Activated T-cell treated with anti-CD3 and anti-CD28 coated beads, Interleukin-2, amount 50 U/mL, for 72 hours (primary cell): ENCODE measurements around the gene MRM2. TPM values are rescaled to one million over a fixed set of nuclear protein-coding genes. Genes with fewer than 3 reads are reported as not detected.

Experiments used
- ATAC-seq, 2 donors: fragments of 150-1000 bp; cut with Tn5 transposase; replicated peaks in 1 of 2; 2 replicates each; pipeline ENCODE4 v1.10.0; 2021; ENCODE audit warnings: moderate library complexity in 2 of 2, mild to moderate bottlenecking in 1 of 2
- DNase-seq, 2 donors: peaks; one replicate each; pipeline ENCODE4 v3.0.0; 2021 to 2022; ENCODE audit warnings: mixed read lengths in 1 of 2
- H3K27ac Mint-ChIP-seq: one replicate; pipeline ENCODE4 v1.8.0; 2022; ENCODE audit warnings: mild to moderate bottlenecking, moderate library complexity, mixed read lengths
- H3K27me3 Mint-ChIP-seq: one replicate; pipeline ENCODE4 v1.8.0; 2022; ENCODE audit warnings: low read depth, mixed read lengths
- H3K36me3 Mint-ChIP-seq, 2 donors: one replicate each; pipeline ENCODE4 v1.8.0; 2022; ENCODE audit warnings: mixed read lengths in 2 of 2, mild to moderate bottlenecking in 1 of 2; ENCODE audit not compliant: insufficient read depth in 2 of 2
- H3K4me1 Mint-ChIP-seq: one replicate; pipeline ENCODE4 v1.8.0; 2022; ENCODE audit warnings: low read depth, mixed read lengths
- H3K4me3 Mint-ChIP-seq, 2 donors: one replicate each; pipeline ENCODE4 v1.8.0; 2022; ENCODE audit warnings: mild to moderate bottlenecking in 2 of 2, mixed read lengths in 2 of 2, moderate library complexity in 2 of 2
- H3K9me3 Mint-ChIP-seq, 2 donors: one replicate each; pipeline ENCODE4 v1.8.0; 2022; ENCODE audit warnings: mixed read lengths in 2 of 2
- total RNA-seq, 2 donors: library from RNA; stranded (reverse); gene quantifications; one replicate each; pipeline ENCODE4 v1.2.3, GENCODE V29; 2022

The MRM2 gene
- total RNA-seq, 2 donors from 2014 or later: 31.7 to 39.9 TPM

DNA sequence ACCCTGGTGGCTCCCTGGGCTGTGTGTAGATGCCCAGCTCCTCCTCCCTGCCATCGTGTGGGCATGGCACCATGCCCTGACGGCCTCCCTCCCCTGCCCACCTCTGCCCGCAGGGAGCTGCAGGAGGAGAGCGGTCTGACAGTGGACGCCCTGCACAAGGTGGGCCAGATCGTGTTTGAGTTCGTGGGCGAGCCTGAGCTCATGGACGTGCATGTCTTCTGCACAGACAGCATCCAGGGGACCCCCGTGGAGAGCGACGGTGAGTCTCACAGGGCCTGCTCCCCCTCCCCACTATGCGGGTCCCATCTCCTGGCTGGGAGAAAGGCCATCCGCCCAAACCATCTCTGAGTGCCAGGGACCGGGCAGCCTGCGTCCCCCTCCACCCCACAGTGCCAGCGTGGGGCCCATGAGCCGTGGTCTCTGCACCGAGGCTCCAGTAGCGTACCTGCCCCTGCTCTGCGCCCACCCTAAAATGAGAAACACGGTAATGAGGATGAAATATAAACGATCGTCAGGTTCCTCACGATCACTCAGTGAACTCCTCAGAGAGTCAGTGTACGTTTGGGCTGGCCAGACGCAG lies 7.8 kb upstream of the MRM2 start:
- H3K4me3 Mint-ChIP-seq: no peak overlapping the region
- H3K4me1 Mint-ChIP-seq: peaks cover 14% of the 10 kb centered on the region
- no peak for ATAC-seq
- H3K27ac Mint-ChIP-seq: no peak overlapping the region
- peaks cover 0 to 4% of the 10 kb centered on the region in 2 donors for H3K36me3 Mint-ChIP-seq
- no peaks in the 10 kb centered on the region for H3K27me3 Mint-ChIP-seq
- no peaks in the 10 kb centered on the region for H3K9me3 Mint-ChIP-seq
- no peak for DNase-seq

DNA sequence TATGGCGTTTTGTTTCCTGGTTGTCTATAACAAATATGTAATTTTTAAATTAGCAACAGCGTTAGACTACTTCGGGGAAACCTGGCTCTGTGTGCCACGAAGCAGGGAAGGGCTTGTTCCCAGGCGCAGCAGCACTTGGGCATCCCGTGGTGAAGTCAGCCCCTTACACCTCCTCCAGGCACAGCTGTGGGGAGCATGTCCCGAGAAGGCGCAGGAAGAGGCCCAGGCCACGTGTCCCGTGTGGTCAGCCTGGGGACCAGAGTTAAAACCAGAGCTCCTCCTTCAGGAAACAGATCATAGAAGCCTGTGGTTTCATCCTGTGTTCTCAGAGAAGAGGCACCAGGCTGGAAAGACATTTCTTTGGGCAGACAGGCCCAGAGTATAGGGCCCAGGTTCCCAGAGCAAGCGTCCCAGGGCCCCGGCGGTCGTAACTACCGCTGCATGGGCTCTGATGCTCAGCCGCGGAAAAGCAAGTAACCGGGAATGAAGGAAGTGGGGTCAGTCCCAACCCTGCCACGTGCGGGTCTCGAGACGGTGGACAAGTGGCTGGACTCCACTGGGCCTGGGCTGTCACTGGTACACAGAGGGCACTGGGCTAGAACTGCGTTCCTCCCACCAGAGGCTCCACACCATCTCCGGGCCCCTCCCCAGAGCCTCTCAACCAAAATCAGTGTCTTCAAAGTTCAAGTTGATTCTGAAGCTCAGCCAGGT lies 7.1 kb upstream of the MRM2 start:
- DNase-seq: peak in 1 of 2 donors; percentile 21

DNA sequence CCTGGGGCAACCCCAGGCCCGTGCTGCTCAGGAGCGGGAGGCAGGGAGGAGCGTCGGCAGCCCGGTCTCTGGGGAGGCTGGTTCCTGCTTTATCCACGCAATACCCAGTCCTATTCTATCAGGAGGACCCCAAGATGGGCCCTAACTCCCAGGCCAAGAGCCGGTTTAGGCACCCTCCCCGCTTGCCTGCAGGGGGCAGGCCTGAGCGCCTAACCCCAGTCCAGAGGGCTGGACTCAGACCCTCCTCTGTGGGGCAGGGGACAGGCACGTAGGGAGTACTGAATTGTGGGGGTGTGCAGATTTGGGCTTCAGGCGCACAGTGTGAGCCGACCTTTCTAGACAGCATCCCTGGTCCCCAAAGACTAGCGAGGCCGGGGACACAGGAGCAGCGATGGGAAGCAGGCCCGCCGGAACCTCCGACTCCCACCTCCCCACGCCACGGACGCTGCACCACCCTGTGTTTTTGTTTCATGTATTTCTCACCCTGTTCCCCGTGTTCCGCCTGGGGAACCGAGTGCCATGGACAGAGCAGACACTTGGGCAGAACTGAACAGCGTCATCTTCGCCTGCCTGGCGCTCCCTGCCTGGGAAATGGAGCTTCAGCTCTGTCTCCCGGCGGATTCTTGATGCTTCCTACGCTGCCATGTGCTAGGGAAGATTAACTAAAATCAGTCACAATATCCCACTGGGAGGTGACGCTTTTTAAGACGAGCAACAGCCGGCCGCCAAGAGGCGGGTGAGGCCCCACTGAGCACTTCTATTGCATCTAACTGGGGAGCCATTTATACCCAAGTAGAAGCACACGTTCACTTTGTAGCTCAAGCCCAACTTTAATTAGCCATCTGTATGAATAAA lies 5.4 kb upstream of the MRM2 start:
- Mint-ChIP-seq H3K27ac (no peak overlapping the region), H3K9me3 (no peaks in the 10 kb centered on the region), H3K27me3 (no peaks in the 10 kb centered on the region), H3K36me3 (peaks cover 0 to 4% of the 10 kb centered on the region in 2 donors), H3K4me1 (peaks cover 14% of the 10 kb centered on the region), H3K4me3 (no peak overlapping the region)
- ATAC-seq: peak in 1 of 2 donors; percentile 41
- peak; percentile 45 to 49 for DNase-seq

More for the DNA sequence above, 7.1 kb upstream of the MRM2 start:
- ATAC-seq: peak; percentile 33 to 43
- H3K9me3 Mint-ChIP-seq: no peaks in the 10 kb centered on the region
- H3K4me1 Mint-ChIP-seq: peaks cover 14% of the 10 kb centered on the region
- peak overlapping the region; percentile 15 to 67 for H3K4me3 Mint-ChIP-seq
- H3K27me3 Mint-ChIP-seq: no peaks in the 10 kb centered on the region
- H3K36me3 Mint-ChIP-seq: peaks cover 0 to 4% of the 10 kb centered on the region in 2 donors
- H3K27ac Mint-ChIP-seq: peak overlapping the region; percentile 72

- Mint-ChIP-seq H3K27me3 (no peaks in the 10 kb centered on the region), H3K4me1 (peaks cover 16% of the 10 kb centered on the region), H3K36me3 (peaks cover 3 to 6% of the 10 kb centered on the region in 2 donors), H3K27ac (no peak overlapping the region), H3K9me3 (no peaks in the 10 kb centered on the region), H3K4me3 (no peak overlapping the region)
- no peak for ATAC-seq
- DNase-seq: no peak
These were observed 4.1 kb upstream of the MRM2 start for GRCh38 chr7:2245883-2246675.

DNA sequence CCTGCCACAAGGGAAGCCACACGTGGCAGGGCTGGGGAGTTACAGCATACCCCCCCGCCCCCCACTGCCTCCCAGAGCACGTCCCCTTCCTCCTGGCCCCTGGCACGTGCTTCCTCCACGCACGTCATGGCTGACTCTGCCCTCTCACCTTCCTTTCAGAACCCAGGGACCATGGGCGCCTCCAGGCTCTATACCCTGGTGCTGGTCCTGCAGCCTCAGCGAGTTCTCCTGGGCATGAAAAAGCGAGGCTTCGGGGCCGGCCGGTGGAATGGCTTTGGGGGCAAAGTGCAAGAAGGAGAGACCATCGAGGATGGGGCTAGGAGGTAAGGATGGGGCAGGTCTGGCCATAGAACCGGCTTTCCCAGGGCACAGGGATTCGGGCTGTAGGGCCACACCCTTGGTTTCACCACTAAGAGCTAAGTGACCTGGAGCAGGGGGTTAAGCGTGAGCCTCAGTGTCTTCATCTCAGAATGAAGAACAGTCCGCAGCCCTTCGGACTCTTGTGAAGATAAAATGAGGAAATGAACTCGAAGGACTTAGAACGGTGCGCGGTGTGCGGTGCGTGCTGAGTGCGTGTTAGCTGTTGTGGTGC lies 2.5 kb upstream of the MRM2 start:
- Mint-ChIP-seq H3K9me3 (no peaks in the 10 kb centered on the region), H3K27ac (no peak overlapping the region), H3K36me3 (peaks cover 2 to 3% of the 10 kb centered on the region in 2 donors), H3K27me3 (no peaks in the 10 kb centered on the region), H3K4me3 (no peak overlapping the region), H3K4me1 (peaks cover 25% of the 10 kb centered on the region)
- DNase-seq (no peak), ATAC-seq (no peak)

DNA sequence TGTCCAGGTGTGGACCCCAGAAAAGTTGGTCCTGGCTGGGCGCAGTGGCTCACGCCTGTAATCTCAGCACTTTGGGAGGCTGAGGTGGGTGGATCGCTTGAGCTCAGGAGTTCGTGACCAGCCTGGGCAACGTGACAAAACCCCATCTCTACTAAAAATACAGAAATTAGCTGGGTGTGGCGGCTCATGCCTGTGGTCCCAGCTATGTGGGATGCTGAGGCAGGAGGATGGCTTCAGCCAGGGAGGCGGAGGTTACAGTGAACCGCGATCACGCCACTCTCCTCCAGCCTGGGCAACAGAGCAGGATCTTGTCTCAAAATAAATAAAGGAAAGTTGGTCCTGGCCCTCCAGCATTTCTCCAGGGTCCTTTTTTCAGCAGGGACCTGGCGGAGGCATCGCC lies 1.5 kb upstream of the MRM2 start:
- Mint-ChIP-seq H3K27ac (no peak overlapping the region), H3K4me1 (peaks cover 16% of the 10 kb centered on the region), H3K36me3 (peaks cover 2 to 3% of the 10 kb centered on the region in 2 donors), H3K9me3 (no peaks in the 10 kb centered on the region), H3K4me3 (peak overlapping the region; percentile 95 to 99), H3K27me3 (no peaks in the 10 kb centered on the region)
- ATAC-seq (no peak), DNase-seq (no peak)

- Mint-ChIP-seq H3K27ac (peak overlapping the region; percentile 92), H3K27me3 (no peaks in the 10 kb centered on the region), H3K9me3 (no peaks in the 10 kb centered on the region), H3K4me3 (peak overlapping the region; percentile 95 to 99), H3K36me3 (peaks cover 2 to 3% of the 10 kb centered on the region in 2 donors), H3K4me1 (peaks cover 11% of the 10 kb centered on the region)
- ATAC-seq (peak; percentile 36 to 48), DNase-seq (peak; percentile 34)
These were observed 780 bp upstream of the MRM2 start for GRCh38 chr7:2242541-2243429.

- DNase-seq: no peak
- ATAC-seq: no peak
- Mint-ChIP-seq H3K27me3 (no peaks in the 10 kb centered on the region), H3K9me3 (no peaks in the 10 kb centered on the region), H3K4me3 (no peak overlapping the region), H3K4me1 (peaks cover 11% of the 10 kb centered on the region), H3K36me3 (peaks cover 8 to 14% of the 10 kb centered on the region in 2 donors), H3K27ac (no peak overlapping the region)
These were observed 2.8 kb downstream of the MRM2 start for GRCh38 chr7:2239242-2239641.

GRCh38 chr7:2237109-2237602 lies 4.8 kb downstream of the MRM2 start:
- DNase-seq: no peak
- no peaks in the 10 kb centered on the region for H3K27me3 Mint-ChIP-seq
- no peak for ATAC-seq
- no peaks in the 10 kb centered on the region for H3K9me3 Mint-ChIP-seq
- no peak overlapping the region for H3K4me3 Mint-ChIP-seq
- H3K4me1 Mint-ChIP-seq: peaks cover 23% of the 10 kb centered on the region
- peak overlapping the region; percentile 33 for H3K27ac Mint-ChIP-seq
- peaks cover 8 to 14% of the 10 kb centered on the region in 2 donors for H3K36me3 Mint-ChIP-seq

- H3K27me3 Mint-ChIP-seq: no peaks in the 10 kb centered on the region
- no peak overlapping the region for H3K27ac Mint-ChIP-seq
- H3K4me3 Mint-ChIP-seq: peak overlapping the region in 1 of 2 donors; percentile 48
- H3K9me3 Mint-ChIP-seq: no peaks in the 10 kb centered on the region
- H3K36me3 Mint-ChIP-seq: peaks cover 5 to 12% of the 10 kb centered on the region in 2 donors
- ATAC-seq: no peak
- peaks cover 16% of the 10 kb centered on the region for H3K4me1 Mint-ChIP-seq
- DNase-seq: no peak
These were observed 8.1 kb downstream of the MRM2 start for GRCh38 chr7:2233926-2234325.

GRCh38 chr7:2232766-2233520 lies 9.1 kb downstream of the MRM2 start, which contains the start of gene MAD1L1:
Gene MAD1L1, minus strand, starts transcription at chr7:2232945. Its CDS starts 2,812 bp downstream, at chr7:2230133.
- peaks cover 5 to 12% of the 10 kb centered on the region in 2 donors for H3K36me3 Mint-ChIP-seq
- no peaks in the 10 kb centered on the region for H3K9me3 Mint-ChIP-seq
- peak within 1 kb of the TSS; percentile 88 to 90 for H3K4me3 Mint-ChIP-seq
- peaks cover 16% of the 10 kb centered on the region for H3K4me1 Mint-ChIP-seq
- peak within 1 kb of the TSS; percentile 61 for H3K27ac Mint-ChIP-seq
- no peaks in the 10 kb centered on the region for H3K27me3 Mint-ChIP-seq
- DNase-seq (peak; percentile 91 to 94), ATAC-seq (peak; percentile 93 to 94)
